H9 (cell line): Measurements from ENCODE around the gene ARHGAP30. TPM values are rescaled to one million over a fixed set of nuclear protein-coding genes. Genes with fewer than 3 reads are reported as not detected.

Experiments
- DNase-seq: peaks from one replicate; pipeline ENCODE4 v3.0.0-alpha.2; 2017
- H2AFZ ChIP-seq: one replicate; pipeline ENCODE4 v1.6.1; 2013; ENCODE audit warnings: mild to moderate bottlenecking, low read length, control low read depth, moderate library complexity
- H2AK5ac ChIP-seq: 2 replicates; pipeline ENCODE4 v1.6.1; 2013; ENCODE audit warnings: low read length, control low read depth, mixed read lengths; ENCODE audit not compliant: insufficient read length
- H2BK120ac ChIP-seq: one replicate; pipeline ENCODE4 v1.6.1; 2013; ENCODE audit warnings: low read depth, mild to moderate bottlenecking, low read length, control low read depth, inconsistent platforms; ENCODE audit not compliant: poor library complexity, severe bottlenecking
- H2BK12ac ChIP-seq: 2 replicates; pipeline ENCODE4 v1.6.1; 2013; ENCODE audit warnings: low read length, control low read depth, mixed read lengths, low read depth; ENCODE audit not compliant: insufficient read length
- H2BK15ac ChIP-seq: 2 replicates; pipeline ENCODE4 v1.6.1; 2013; ENCODE audit warnings: low read depth, low read length, control low read depth
- H2BK20ac ChIP-seq: one replicate; pipeline ENCODE4 v1.6.1; 2013; ENCODE audit warnings: low read depth, mild to moderate bottlenecking, low read length, control low read depth, inconsistent platforms; ENCODE audit not compliant: poor library complexity, severe bottlenecking
- H2BK5ac ChIP-seq: 2 replicates; pipeline ENCODE4 v1.6.1; 2013; ENCODE audit warnings: low read length, control low read depth, mixed read lengths; ENCODE audit not compliant: insufficient read length
- H3K14ac ChIP-seq: 2 replicates; pipeline ENCODE4 v1.6.1; 2013; ENCODE audit warnings: low read length, control low read depth; ENCODE audit not compliant: insufficient read depth
- H3K18ac ChIP-seq: 2 replicates; pipeline ENCODE4 v1.6.1; 2013; ENCODE audit warnings: low read depth, mild to moderate bottlenecking, mixed read lengths, low read length, control low read depth; ENCODE audit not compliant: insufficient read length
- H3K23ac ChIP-seq: 2 replicates; pipeline ENCODE4 v1.6.1; 2013; ENCODE audit warnings: low read length, control low read depth, mixed read lengths, low read depth; ENCODE audit not compliant: insufficient read length
- H3K23me2 ChIP-seq: 2 replicates; pipeline ENCODE4 v1.6.1; 2013; ENCODE audit warnings: low read depth, mild to moderate bottlenecking, mixed read lengths, low read length, control low read depth; ENCODE audit not compliant: insufficient read length, poor library complexity, severe bottlenecking
- H3K27ac ChIP-seq: 2 replicates; pipeline ENCODE4 v1.5.1; 2013; ENCODE audit warnings: low read length, control low read depth, mixed read lengths, low read depth; ENCODE audit not compliant: insufficient read length
- H3K27me3 ChIP-seq: 2 replicates; pipeline ENCODE4 v1.6.1; 2013; ENCODE audit warnings: low read length, control low read depth, inconsistent platforms; ENCODE audit not compliant: insufficient read depth
- H3K4ac ChIP-seq: 2 replicates; pipeline ENCODE4 v1.6.1; 2013; ENCODE audit warnings: low read depth, mild to moderate bottlenecking, control low read depth, inconsistent platforms, low read length, moderate library complexity
- H3K4me1 ChIP-seq: 2 replicates; pipeline ENCODE4 v1.6.1; 2013; ENCODE audit warnings: low read length, control low read depth, inconsistent platforms; ENCODE audit not compliant: insufficient read depth
- H3K4me2 ChIP-seq: 2 replicates; pipeline ENCODE4 v1.6.1; 2013; ENCODE audit warnings: low read length, control low read depth, mixed read lengths; ENCODE audit not compliant: insufficient read length, insufficient read depth
- H3K56ac ChIP-seq: 2 replicates; pipeline ENCODE4 v1.6.1; 2013; ENCODE audit warnings: low read depth, mild to moderate bottlenecking, mixed read lengths, low read length, control low read depth; ENCODE audit not compliant: insufficient read length
- H3K79me1 ChIP-seq: 2 replicates; pipeline ENCODE4 v1.6.1; 2013; ENCODE audit warnings: low read depth, mild to moderate bottlenecking, moderate library complexity, low read length, control low read depth, inconsistent platforms; ENCODE audit not compliant: insufficient read depth, poor library complexity, severe bottlenecking
- H3K79me2 ChIP-seq: 2 replicates; pipeline ENCODE4 v1.6.1; 2013; ENCODE audit warnings: low read length, control low read depth, inconsistent platforms; ENCODE audit not compliant: insufficient read depth
- H3K9ac ChIP-seq: 2 replicates; pipeline ENCODE4 v1.6.1; 2013; ENCODE audit warnings: low read length, control low read depth, mixed read lengths; ENCODE audit not compliant: insufficient read length; ENCODE audit errors: extremely low read depth
- H3K9me3 ChIP-seq: one replicate; pipeline ENCODE4 v1.6.1; 2013; ENCODE audit warnings: low read depth, low read length, inconsistent platforms; ENCODE audit not compliant: control insufficient read depth
- H3T11ph ChIP-seq: one replicate; pipeline ENCODE4 v1.6.1; 2013; ENCODE audit warnings: mild to moderate bottlenecking, low read length, control low read depth, inconsistent platforms
- H4K20me1 ChIP-seq: one replicate; pipeline ENCODE4 v1.6.1; 2013; ENCODE audit not compliant: control insufficient read depth, insufficient read length, insufficient read depth
- H4K5ac ChIP-seq: 2 replicates; pipeline ENCODE4 v1.6.1; 2013; ENCODE audit warnings: low read depth, mild to moderate bottlenecking, mixed read lengths, low read length, control low read depth; ENCODE audit not compliant: insufficient read length
- H4K8ac ChIP-seq: replicated peaks from 2 replicates; pipeline ENCODE4 v1.6.1; 2013; ENCODE audit warnings: low read length, control low read depth, mixed read lengths, low read depth; ENCODE audit not compliant: insufficient read length
- H4K91ac ChIP-seq: 2 replicates; pipeline ENCODE4 v1.6.1; 2013; ENCODE audit warnings: low read depth, mild to moderate bottlenecking, moderate library complexity, mixed read lengths, low read length, control low read depth; ENCODE audit not compliant: insufficient read length
- H3K27ac Mint-ChIP-seq, 3 experiments: 2 replicates in 2 of 3; 3 replicates in 1 of 3; pipeline ENCODE4 v1.8.0; 2020 to 2021; ENCODE audit warnings: mixed read lengths in 3 of 3, mild to moderate bottlenecking in 1 of 3, moderate library complexity in 1 of 3
- H3K27me3 Mint-ChIP-seq: 2 replicates; pipeline ENCODE4 v1.8.0; 2021; ENCODE audit warnings: low read depth, mild to moderate bottlenecking, moderate library complexity, mixed read lengths
- H3K36me3 Mint-ChIP-seq, 3 experiments: 2 replicates in 2 of 3; 3 replicates in 1 of 3; pipeline ENCODE4 v1.8.0; 2020 to 2021; ENCODE audit warnings: low read depth in 3 of 3, mixed read lengths in 3 of 3; ENCODE audit not compliant: insufficient read depth in 1 of 3
- H3K4me1 Mint-ChIP-seq, 2 experiments: 2 replicates each; pipeline ENCODE4 v1.8.0; 2020; ENCODE audit warnings: mixed read lengths in 2 of 2
- H3K4me3 Mint-ChIP-seq, 2 experiments: 2 replicates in 1 of 2; 3 replicates in 1 of 2; pipeline ENCODE4 v1.8.0; 2020 to 2021; ENCODE audit warnings: mild to moderate bottlenecking in 2 of 2, mixed read lengths in 2 of 2, moderate library complexity in 1 of 2
- H3K9me3 Mint-ChIP-seq, 2 experiments: 2 replicates in 1 of 2; 3 replicates in 1 of 2; pipeline ENCODE4 v1.8.0; 2020; ENCODE audit warnings: mild to moderate bottlenecking in 2 of 2, mixed read lengths in 2 of 2, moderate library complexity in 1 of 2
- WGBS: extraction: QIAGEN DNeasy Blood & Tissue Kit; methylation state at CpG from one replicate; pipeline ENCODE4 v1.1.7; 2013; ENCODE audit warnings: missing lambda C conversion rate, low lambda C conversion rate, mixed read lengths; ENCODE audit not compliant: insufficient read length; ENCODE audit errors: extremely low coverage; 5-methylcytosine and 5-hydroxymethylcytosine counted together
- total RNA-seq: library from RNA; stranded (reverse); gene quantifications from 2 replicates; pipeline ENCODE4 v1.2.1, GENCODE V29; 2021
- TF ChIP-seq, protein P1 (sequence below): fragments of 200-600 bp; sonication (generic); conservative IDR thresholded peaks from 3 replicates; pipeline ENCODE4 v1.8.0; 2021; ENCODE audit warnings: antibody characterized with exemption, mild to moderate bottlenecking

Gene ARHGAP30
- total RNA-seq, 1 experiment from 2014 or later, result 0.13 TPM

DNA sequence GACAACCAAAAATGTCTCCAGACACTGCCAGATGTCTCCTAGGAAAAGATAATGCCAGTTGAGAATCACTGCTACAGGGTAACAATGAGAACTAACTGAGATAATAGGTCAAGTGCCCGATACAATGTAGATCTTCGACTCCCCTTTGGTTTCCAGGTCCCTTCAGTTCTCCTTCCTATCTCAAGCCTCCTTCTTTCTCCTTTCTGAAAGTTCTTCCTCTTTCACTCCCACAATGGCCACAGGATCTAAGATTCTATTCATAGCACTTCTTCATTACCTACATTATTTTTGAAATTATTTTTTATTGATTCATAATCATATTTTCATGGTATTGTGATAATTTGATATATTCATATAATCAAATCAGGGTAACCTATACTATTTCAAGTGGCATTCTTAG lies 41.8 kb upstream of the ARHGAP30 start:
- Histone ChIP-seq H2BK15ac (no peak overlapping the region), H4K5ac (no peak overlapping the region), H3K79me1 (peaks cover 7% of the 10 kb centered on the region), H2BK20ac (no peak overlapping the region), H3K14ac (no peak overlapping the region), H3T11ph (no peak overlapping the region), H3K4me1 (no peaks in the 10 kb centered on the region), H3K18ac (no peak overlapping the region), H3K79me2 (peaks cover 9% of the 10 kb centered on the region; the same call in 1 of the 2 replicates), H4K20me1 (no peaks in the 10 kb centered on the region), H3K27me3 (no peaks in the 10 kb centered on the region), H3K4ac (no peak overlapping the region), H3K23me2 (no peaks in the 10 kb centered on the region), H3K4me2 (no peak overlapping the region), H2AK5ac (no peak overlapping the region), H2AFZ (no peak overlapping the region), H2BK12ac (no peak overlapping the region), H3K27ac (no peak overlapping the region), H2BK120ac (no peak overlapping the region), H3K23ac (no peak overlapping the region), H4K8ac (no peak overlapping the region), H4K91ac (no peak overlapping the region), H2BK5ac (no peak overlapping the region), H3K9ac (no peak overlapping the region), H3K56ac (no peak overlapping the region), H3K9me3 (no peaks in the 10 kb centered on the region)
- Mint-ChIP-seq H3K4me1 (peaks cover 2 to 7% of the 10 kb centered on the region in 2 experiments; a peak in 3 of 4 replicates), H3K9me3 (no peaks in the 10 kb centered on the region), H3K27me3 (no peaks in the 10 kb centered on the region), H3K4me3 (no peak overlapping the region), H3K27ac (no peak overlapping the region), H3K36me3 (peaks cover 0 to 8% (median 4%) of the 10 kb centered on the region in 3 experiments; a peak in 5 of 7 replicates)
- WGBS, result no CpG with 5 or more reads among the region's 2 CpGs
- DNase-seq, result no peak
- TF ChIP-seq, protein P1, sequence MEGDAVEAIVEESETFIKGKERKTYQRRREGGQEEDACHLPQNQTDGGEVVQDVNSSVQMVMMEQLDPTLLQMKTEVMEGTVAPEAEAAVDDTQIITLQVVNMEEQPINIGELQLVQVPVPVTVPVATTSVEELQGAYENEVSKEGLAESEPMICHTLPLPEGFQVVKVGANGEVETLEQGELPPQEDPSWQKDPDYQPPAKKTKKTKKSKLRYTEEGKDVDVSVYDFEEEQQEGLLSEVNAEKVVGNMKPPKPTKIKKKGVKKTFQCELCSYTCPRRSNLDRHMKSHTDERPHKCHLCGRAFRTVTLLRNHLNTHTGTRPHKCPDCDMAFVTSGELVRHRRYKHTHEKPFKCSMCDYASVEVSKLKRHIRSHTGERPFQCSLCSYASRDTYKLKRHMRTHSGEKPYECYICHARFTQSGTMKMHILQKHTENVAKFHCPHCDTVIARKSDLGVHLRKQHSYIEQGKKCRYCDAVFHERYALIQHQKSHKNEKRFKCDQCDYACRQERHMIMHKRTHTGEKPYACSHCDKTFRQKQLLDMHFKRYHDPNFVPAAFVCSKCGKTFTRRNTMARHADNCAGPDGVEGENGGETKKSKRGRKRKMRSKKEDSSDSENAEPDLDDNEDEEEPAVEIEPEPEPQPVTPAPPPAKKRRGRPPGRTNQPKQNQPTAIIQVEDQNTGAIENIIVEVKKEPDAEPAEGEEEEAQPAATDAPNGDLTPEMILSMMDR, result no peak
